GM21515 (cell line): ENCODE data around the gene NRP1.

Source experiments
- ATAC-seq: cut with Tn5 transposase; IDR thresholded peaks from one replicate; pipeline ENCODE4 v1.9.1; 2021; ENCODE audit not compliant: unreplicated experiment

Gene NRP1

GRCh38 chr10:33216661-33217427 is 117.6 kb downstream of the NRP1 start:
- ATAC-seq: no peak

- ATAC-seq: no peak
Measured at GRCh38 chr10:33215635-33216034, 118.8 kb downstream of the NRP1 start.

- ATAC-seq: no peak
Measured at GRCh38 chr10:33215154-33215553, 119.3 kb downstream of the NRP1 start.

GRCh38 chr10:33214174-33214573 is 120.3 kb downstream of the NRP1 start:
- no peak for ATAC-seq

GRCh38 chr10:33212061-33212748 is 122.3 kb downstream of the NRP1 start:
- ATAC-seq: no peak

- ATAC-seq: no peak
Measured at GRCh38 chr10:33211106-33211878, 123.2 kb downstream of the NRP1 start.

GRCh38 chr10:33209802-33210201 is 124.7 kb downstream of the NRP1 start:
- ATAC-seq: no peak

GRCh38 chr10:33208166-33208565 is 126.3 kb downstream of the NRP1 start:
- ATAC-seq: no peak

- no peak for ATAC-seq
Measured at GRCh38 chr10:33204031-33204430, 130.4 kb downstream of the NRP1 start.

- no peak for ATAC-seq
Measured at GRCh38 chr10:33201971-33202370, 132.5 kb downstream of the NRP1 start.

GRCh38 chr10:33201056-33201780 is 133.2 kb downstream of the NRP1 start:
- no peak for ATAC-seq

GRCh38 chr10:33199731-33200232 is 134.7 kb downstream of the NRP1 start:
- no peak for ATAC-seq

GRCh38 chr10:33198610-33199009 is 135.9 kb downstream of the NRP1 start:
- ATAC-seq: no peak

- ATAC-seq: no peak
Measured at GRCh38 chr10:33196710-33197491, 137.6 kb downstream of the NRP1 start.

GRCh38 chr10:33196377-33196706 is 138.1 kb downstream of the NRP1 start:
- no peak for ATAC-seq

GRCh38 chr10:33195608-33196376 is 138.7 kb downstream of the NRP1 start:
- ATAC-seq: no peak

GRCh38 chr10:33193701-33194521 is 140.6 kb downstream of the NRP1 start:
- ATAC-seq: no peak

GRCh38 chr10:33193057-33193700 is 141.3 kb downstream of the NRP1 start:
- peak; percentile 91 for ATAC-seq
